IPS-15b (cell line): ENCODE measurements around the gene CELF2.

Experiments used
- H3K27me3 ChIP-seq: one replicate; pipeline ENCODE4 v1.6.1; 2013; ENCODE audit warnings: low read length; ENCODE audit not compliant: control insufficient read depth, insufficient read depth
- H3K36me3 ChIP-seq: one replicate; pipeline ENCODE4 v1.6.1; 2013; ENCODE audit warnings: low read length; ENCODE audit not compliant: control insufficient read depth, insufficient read depth
- H3K4me1 ChIP-seq: one replicate; pipeline ENCODE4 v1.6.1; 2013; ENCODE audit warnings: mild to moderate bottlenecking, low read length; ENCODE audit not compliant: control insufficient read depth, insufficient read depth
- H3K4me3 ChIP-seq: one replicate; pipeline ENCODE4 v1.5.1; 2013; ENCODE audit warnings: low read depth, low read length
- H3K9ac ChIP-seq: one replicate; pipeline ENCODE4 v1.6.1; 2013; ENCODE audit warnings: low read depth, mild to moderate bottlenecking, low read length
- H3K9me3 ChIP-seq: one replicate; pipeline ENCODE4 v1.6.1; 2013; ENCODE audit warnings: mild to moderate bottlenecking, low read length; ENCODE audit not compliant: control insufficient read depth, insufficient read depth

The CELF2 gene

DNA sequence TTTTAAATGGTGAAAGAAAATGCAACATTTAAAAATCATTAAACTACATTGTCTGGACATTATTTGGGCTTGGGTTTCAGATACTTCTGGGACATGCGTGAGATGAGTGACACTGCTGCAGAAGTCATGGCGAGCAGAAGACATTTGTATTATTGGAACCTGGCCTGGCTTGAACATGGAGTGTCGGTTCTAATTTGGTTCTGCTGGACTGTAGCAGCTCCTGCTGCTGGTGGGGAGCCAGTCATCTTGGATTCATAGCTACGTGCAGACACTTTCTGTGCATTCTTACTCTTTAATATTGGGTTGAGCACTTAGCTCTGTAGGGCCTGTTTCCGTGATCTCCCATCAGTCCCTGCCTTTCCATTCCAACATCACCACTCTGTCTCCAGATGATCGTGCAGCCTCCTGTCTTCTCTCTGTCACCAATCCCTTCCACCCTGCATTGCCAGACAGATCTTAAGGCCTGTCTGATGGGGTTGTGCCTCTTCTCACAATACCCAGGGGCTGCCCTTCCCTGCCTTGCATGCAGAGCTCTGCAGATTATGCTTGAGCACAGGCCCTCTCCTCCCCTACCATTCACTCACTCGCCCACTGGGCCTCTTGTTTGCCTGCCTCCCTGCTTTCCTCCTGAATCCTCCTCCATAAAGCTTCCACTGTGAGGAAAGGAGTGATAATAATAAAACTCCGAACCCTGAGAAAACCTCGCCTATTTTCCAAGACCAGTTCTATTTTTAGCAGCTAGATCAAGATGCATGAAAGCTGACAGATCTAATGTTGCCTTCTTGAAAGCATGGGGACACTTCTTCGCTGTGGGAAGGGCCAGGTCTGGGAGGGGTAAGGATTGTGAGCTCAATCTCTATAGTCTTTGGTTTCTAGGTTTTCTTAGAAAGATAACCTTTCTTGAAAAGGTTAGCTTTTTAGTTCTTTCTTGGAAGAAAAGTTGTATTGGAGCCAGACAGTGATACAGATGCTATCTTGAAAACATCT, 32.9 kb downstream of the CELF2 start:
- Histone ChIP-seq H3K9ac (no peak overlapping the region), H3K36me3 (no peaks in the 10 kb centered on the region), H3K4me3 (no peak overlapping the region), H3K27me3 (no peaks in the 10 kb centered on the region), H3K4me1 (no peaks in the 10 kb centered on the region), H3K9me3 (no peaks in the 10 kb centered on the region)

DNA sequence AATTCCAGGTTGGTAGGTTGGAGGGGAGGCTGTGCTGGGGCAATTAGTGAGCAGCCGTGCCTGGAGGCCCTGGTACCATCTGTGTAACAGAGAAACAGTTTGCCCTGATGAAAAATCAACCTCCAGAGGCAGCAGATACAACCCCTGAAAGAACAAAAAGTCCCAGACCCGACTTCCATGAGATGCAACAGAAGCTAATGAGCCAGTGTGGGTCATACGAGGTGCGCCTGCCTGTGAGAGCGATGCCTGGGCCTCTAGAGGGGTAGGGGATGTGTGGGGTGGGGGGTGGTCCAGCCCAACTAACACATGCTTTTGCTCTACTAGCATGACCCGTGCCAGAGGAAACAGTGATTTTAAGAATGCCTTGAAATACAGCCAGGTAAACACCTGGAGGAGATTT, 39.3 kb downstream of the CELF2 start:
- Histone ChIP-seq H3K4me1 (peaks cover 3% of the 10 kb centered on the region), H3K4me3 (no peak overlapping the region), H3K9ac (no peak overlapping the region), H3K9me3 (no peaks in the 10 kb centered on the region), H3K36me3 (no peaks in the 10 kb centered on the region), H3K27me3 (no peaks in the 10 kb centered on the region)

DNA sequence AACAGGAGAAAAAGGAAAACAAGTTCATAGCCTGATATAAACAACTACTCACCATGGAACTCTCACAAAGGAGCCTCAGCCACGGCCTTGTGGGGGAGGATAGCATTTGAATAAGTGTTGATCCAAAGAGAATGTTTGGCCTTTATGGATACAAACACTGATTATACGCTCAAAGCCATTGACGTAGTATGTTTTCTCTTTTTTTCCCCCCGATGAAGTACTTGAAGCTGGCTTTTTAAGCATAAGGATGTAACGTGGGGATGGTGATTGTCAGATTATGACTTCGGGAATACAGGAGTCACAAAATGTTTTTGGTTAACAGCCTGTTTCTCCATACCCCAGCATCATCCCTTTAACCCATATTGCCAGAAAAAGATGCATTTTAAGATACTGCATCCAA, 39.8 kb downstream of the CELF2 start:
- no peak overlapping the region for H3K4me3 ChIP-seq
- H3K9me3 ChIP-seq: no peaks in the 10 kb centered on the region
- H3K4me1 ChIP-seq: peaks cover 3% of the 10 kb centered on the region
- no peaks in the 10 kb centered on the region for H3K27me3 ChIP-seq
- no peak overlapping the region for H3K9ac ChIP-seq
- H3K36me3 ChIP-seq: no peaks in the 10 kb centered on the region

- no peak overlapping the region for H3K4me3 ChIP-seq
- H3K27me3 ChIP-seq: no peaks in the 10 kb centered on the region
- no peaks in the 10 kb centered on the region for H3K36me3 ChIP-seq
- H3K4me1 ChIP-seq: peaks cover 3% of the 10 kb centered on the region
- no peak overlapping the region for H3K9ac ChIP-seq
- no peaks in the 10 kb centered on the region for H3K9me3 ChIP-seq
Observed at GRCh38 chr10:11057994-11058393, 40.3 kb downstream of the CELF2 start.

DNA sequence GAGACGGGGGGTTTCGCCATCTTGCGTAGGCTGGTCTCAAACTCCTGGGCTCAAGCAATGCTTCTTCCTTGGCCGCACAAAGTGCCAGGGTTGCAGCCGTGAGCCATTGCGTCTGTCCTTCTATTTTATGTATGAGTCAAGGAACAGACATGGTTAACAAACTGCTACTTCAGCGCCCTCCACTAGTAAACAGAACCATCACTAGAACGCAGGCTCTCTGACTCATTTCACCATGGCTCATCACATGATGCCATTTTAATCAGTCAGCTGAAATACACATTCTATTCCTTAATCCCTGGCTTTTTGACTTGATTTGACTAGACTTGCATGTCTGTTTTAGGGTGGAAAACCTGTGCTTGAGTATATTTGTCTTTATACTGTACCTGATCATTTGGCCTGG, 41.3 kb downstream of the CELF2 start:
- Histone ChIP-seq H3K4me3 (no peak overlapping the region), H3K9me3 (no peaks in the 10 kb centered on the region), H3K4me1 (peaks cover 3% of the 10 kb centered on the region), H3K9ac (no peak overlapping the region), H3K27me3 (no peaks in the 10 kb centered on the region), H3K36me3 (no peaks in the 10 kb centered on the region)

GRCh38 chr10:11063856-11064255, 46.2 kb downstream of the CELF2 start:
- no peak overlapping the region for H3K9ac ChIP-seq
- H3K4me1 ChIP-seq: peaks cover 3% of the 10 kb centered on the region
- H3K27me3 ChIP-seq: no peaks in the 10 kb centered on the region
- H3K36me3 ChIP-seq: no peaks in the 10 kb centered on the region
- no peak overlapping the region for H3K4me3 ChIP-seq
- no peaks in the 10 kb centered on the region for H3K9me3 ChIP-seq

DNA sequence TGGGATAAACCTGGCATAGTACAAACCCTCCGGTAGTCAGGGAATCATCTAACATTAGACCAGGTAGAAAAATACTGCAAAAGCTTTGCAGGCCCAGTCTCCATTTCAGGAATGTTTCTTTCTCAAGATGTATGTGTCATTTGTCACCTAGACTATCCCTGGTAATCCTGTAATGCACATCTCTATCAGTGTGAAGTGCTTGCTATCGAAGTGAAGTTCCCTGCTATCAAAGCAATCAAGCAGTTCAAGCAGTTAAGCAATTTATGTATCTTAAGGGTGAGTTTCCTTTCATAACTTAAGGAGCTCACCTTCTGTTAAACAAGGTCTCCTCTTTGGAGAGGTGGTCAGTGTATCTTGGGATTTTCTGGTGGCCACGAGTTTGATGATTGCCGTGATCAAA, 47.2 kb downstream of the CELF2 start:
- Histone ChIP-seq H3K4me1 (no peaks in the 10 kb centered on the region), H3K4me3 (no peak overlapping the region), H3K36me3 (no peaks in the 10 kb centered on the region), H3K27me3 (no peaks in the 10 kb centered on the region), H3K9ac (no peak overlapping the region), H3K9me3 (no peaks in the 10 kb centered on the region)

- H3K9ac ChIP-seq: no peak overlapping the region
- H3K36me3 ChIP-seq: no peaks in the 10 kb centered on the region
- no peak overlapping the region for H3K4me3 ChIP-seq
- H3K27me3 ChIP-seq: no peaks in the 10 kb centered on the region
- H3K4me1 ChIP-seq: no peaks in the 10 kb centered on the region
- no peaks in the 10 kb centered on the region for H3K9me3 ChIP-seq
Observed at GRCh38 chr10:11065567-11065966, 47.9 kb downstream of the CELF2 start.

GRCh38 chr10:11066520-11066919, 48.8 kb downstream of the CELF2 start:
- no peaks in the 10 kb centered on the region for H3K4me1 ChIP-seq
- no peaks in the 10 kb centered on the region for H3K9me3 ChIP-seq
- H3K4me3 ChIP-seq: no peak overlapping the region
- no peaks in the 10 kb centered on the region for H3K36me3 ChIP-seq
- no peaks in the 10 kb centered on the region for H3K27me3 ChIP-seq
- H3K9ac ChIP-seq: no peak overlapping the region

GRCh38 chr10:11068861-11069633, 51.4 kb downstream of the CELF2 start:
- no peaks in the 10 kb centered on the region for H3K27me3 ChIP-seq
- H3K9ac ChIP-seq: no peak overlapping the region
- H3K9me3 ChIP-seq: no peaks in the 10 kb centered on the region
- no peak overlapping the region for H3K4me3 ChIP-seq
- no peaks in the 10 kb centered on the region for H3K36me3 ChIP-seq
- no peaks in the 10 kb centered on the region for H3K4me1 ChIP-seq

GRCh38 chr10:11073410-11073809, 55.7 kb downstream of the CELF2 start:
- H3K4me1 ChIP-seq: peaks cover 24% of the 10 kb centered on the region

More at GRCh38 chr10:11073410-11073809, 55.7 kb downstream of the CELF2 start:
- Histone ChIP-seq H3K9me3 (no peaks in the 10 kb centered on the region), H3K4me3 (no peak overlapping the region), H3K36me3 (no peaks in the 10 kb centered on the region), H3K9ac (no peak overlapping the region), H3K27me3 (no peaks in the 10 kb centered on the region)
